Activated CD4-positive, alpha-beta T cell treated with anti-CD3 and anti-CD28 coated beads for 24 hours (primary cell): Measurements from ENCODE around the gene PAN2.
"Not testable (repeated sequence)": the region's sequence is repeated elsewhere in the genome, so short reads cannot be mapped to it uniquely, and the experiment has no call there.

ENCODE experiments used
- DNase-seq, 2 donors: peaks; one replicate each; pipeline ENCODE4 v3.0.0-alpha.2; 2020; ENCODE audit warnings: low read depth in 2 of 2

The PAN2 gene

DNA sequence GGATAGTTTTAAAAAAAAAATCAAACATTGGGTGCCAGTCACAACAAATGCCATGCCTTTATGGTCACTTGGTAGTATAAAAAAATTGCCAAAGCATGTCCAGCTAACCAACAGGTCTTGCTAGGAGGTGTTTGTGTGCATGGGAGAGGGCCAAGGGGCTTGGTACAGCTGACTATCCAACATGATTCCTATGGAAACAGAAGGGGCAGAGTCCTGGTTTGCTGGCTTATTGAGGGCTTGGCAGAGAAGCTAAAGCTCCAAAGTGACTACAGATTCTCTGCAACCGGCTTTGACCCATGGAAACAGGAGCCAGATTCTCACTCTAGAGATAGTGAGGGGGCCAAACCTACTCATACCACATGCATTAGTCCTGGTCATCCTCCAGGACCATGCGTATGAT lies 61.3 kb downstream of the PAN2 start:
- DNase-seq: not testable (repeated sequence)

DNA sequence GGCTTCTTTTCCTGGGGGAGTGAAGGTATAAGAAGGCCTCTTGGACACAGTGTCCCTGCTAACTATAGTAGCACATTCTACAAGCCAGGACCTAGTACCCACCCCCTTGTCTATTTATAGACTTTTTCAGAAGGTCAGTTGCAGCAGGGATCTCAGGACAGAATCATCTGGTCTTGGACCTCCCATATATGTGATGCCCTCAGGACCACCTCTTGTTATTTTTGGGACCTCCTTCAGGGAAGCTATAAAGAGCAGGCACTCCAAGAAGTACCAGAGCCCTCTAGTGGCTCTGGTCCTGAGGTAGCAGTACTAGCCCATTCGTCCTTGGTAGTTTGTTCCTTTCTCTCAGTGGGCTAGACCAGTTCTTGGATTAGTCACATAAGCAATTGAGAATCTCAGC lies 62.8 kb downstream of the PAN2 start:
- DNase-seq: no peak

GRCh38 chr12:56267443-56268071 lies 66.2 kb downstream of the PAN2 start:
- no peak for DNase-seq

DNA sequence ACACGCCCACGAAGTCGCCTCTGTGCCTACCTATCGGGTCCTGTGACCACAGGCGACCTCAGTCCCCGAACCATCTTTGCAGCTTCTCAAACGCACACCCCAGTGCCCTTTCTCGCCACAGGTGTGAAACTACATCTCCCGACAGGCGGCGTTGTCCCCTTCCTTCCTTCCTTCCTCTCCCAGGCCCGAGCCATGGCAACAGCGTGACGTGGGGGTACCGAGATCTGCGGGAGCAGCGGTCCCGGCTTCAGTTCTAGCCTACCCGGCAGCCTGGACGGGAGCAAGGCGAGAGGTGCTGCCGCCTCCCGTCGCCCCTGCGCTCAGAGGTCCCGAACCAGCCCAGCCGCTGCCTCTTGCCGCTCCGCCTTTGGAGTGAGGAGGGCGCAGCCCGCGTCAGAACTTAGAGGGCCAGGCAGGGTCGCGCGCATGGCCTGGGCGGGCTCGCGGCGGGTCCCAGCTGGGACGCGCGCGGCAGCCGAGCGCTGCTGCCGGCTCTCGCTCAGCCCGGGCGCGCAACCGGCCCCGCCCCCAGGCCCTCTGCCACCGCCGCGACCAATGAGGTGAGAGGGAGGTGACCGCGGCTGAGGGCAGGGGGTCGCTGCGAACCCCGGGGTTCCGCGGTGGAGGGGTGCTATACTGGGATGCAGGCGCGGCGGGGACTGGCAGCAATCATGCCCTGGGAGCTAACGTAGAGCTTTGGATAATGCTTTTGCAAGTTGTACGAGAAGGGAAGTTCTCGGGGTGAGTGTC lies 66.9 kb downstream of the PAN2 start, which contains the start of gene COQ10A:
Gene COQ10A (plus strand): TSS at position 250 of the 750 bp plus-strand sequence. CDS start 177 bp downstream, at position 427.
- peak; percentile 74 to 79 for DNase-seq
